Body of pancreas (tissue), 4 donors: ENCODE data around the gene ITPR2. TPM values are rescaled to one million over a fixed set of nuclear protein-coding genes. Genes with fewer than 3 reads are reported as not detected.

ENCODE experiments used
- ATAC-seq: fragments of 150-250 bp; one replicate; pipeline ENCODE4 v1.9.1; 2016
- DNase-seq, 4 donors: peaks; one replicate each; pipeline ENCODE4 v3.0.0-alpha.2; 2019
- H3K27ac ChIP-seq, 4 donors: fragments of 200-600 bp; sonication (generic); 1 replicate in 3 of 4; 2 replicates in 1 of 4; pipeline versions ENCODE4 v1.5.1 to v1.6.1; 2016 to 2019; ENCODE audit warnings: mild to moderate bottlenecking in 1 of 4, mixed read lengths in 1 of 4, moderate library complexity in 1 of 4
- H3K27me3 ChIP-seq, 2 donors: fragments of 200-600 bp; sonication (generic); one replicate each; pipeline ENCODE4 v1.6.0; 2016; ENCODE audit warnings: mild to moderate bottlenecking in 1 of 2
- H3K36me3 ChIP-seq, 2 donors: fragments of 200-600 bp; sonication (generic); replicated peaks in 1 of 2; 2 replicates each; pipeline ENCODE4 v1.5.1; 2016; ENCODE audit warnings: low read depth in 2 of 2; ENCODE audit not compliant: insufficient read depth in 1 of 2
- H3K4me1 ChIP-seq: fragments of 200-600 bp; sonication (generic); one replicate; pipeline ENCODE4 v1.6.0; 2016
- H3K4me3 ChIP-seq, 2 donors: fragments of 200-600 bp; sonication (generic); 1 replicate in 1 of 2; 2 replicates in 1 of 2; pipeline ENCODE4 v1.5.1; 2016 to 2019
- H3K9me3 ChIP-seq, 3 donors: fragments of 200-600 bp; sonication (generic); 1 replicate in 2 of 3; 2 replicates in 1 of 3; pipeline ENCODE4 v1.5.1; 2016
- CTCF ChIP-seq, 7 experiments: fragments of 450-650 bp in 4 of 7; fragments of 200-600 bp in 3 of 7; sonication (generic) in 3 of 7; IDR thresholded peaks; one replicate each; pipeline ENCODE4 v1.5.1; 2016 to 2019; ENCODE audit warnings: antibody characterized with exemption in 7 of 7
- POLR2A ChIP-seq, 3 donors: fragments of 450-650 bp; IDR thresholded peaks; one replicate each; pipeline ENCODE4 v1.6.1; 2016; ENCODE audit warnings: antibody characterized with exemption in 3 of 3, mild to moderate bottlenecking in 2 of 3
- WGBS, 2 donors: methylation state at CpG; one replicate each; pipeline ENCODE4 v1.1.5; 2017; 5-methylcytosine and 5-hydroxymethylcytosine counted together
- intact Hi-C: fragments of 100-400 bp; cut with DNase I; formaldehyde crosslinking; loops from one replicate; pipeline ENCODE4 v1.15.1; 2023
- total RNA-seq, 2 donors: library from RNA; depleted of rRNA; stranded (reverse); fragments of >200 nt; gene quantifications; one replicate each; pipeline ENCODE4 v1.1.0, GENCODE V29; 2016

Gene ITPR2
- total RNA-seq, 2 donors from 2014 or later = 37.4 to 92.9 TPM

- Histone ChIP-seq H3K27me3 (no peaks in the 10 kb centered on the region), H3K4me3 (no peak overlapping the region), H3K4me1 (no peaks in the 10 kb centered on the region), H3K9me3 (no peaks in the 10 kb centered on the region), H3K36me3 (peaks cover 0 to 4% of the 10 kb centered on the region in 2 donors), H3K27ac (no peak overlapping the region)
- TF ChIP-seq CTCF (IDR thresholded peaks at IDR 0.05) (no peak), POLR2A (IDR thresholded peaks at IDR 0.05) (no peak)
- ATAC-seq = no peak
- intact Hi-C loops = no loop called here
- DNase-seq = peak in 1 of 4 donors; percentile 30
- 72 to 100% methylated on average over 1 of the region's 1 CpG for WGBS, 2 donors
These were observed 359.7 kb downstream of the ITPR2 start for GRCh38 chr12:26473291-26473690.

- TF ChIP-seq POLR2A (IDR thresholded peaks at IDR 0.05) = no peak
- TF ChIP-seq CTCF (IDR thresholded peaks at IDR 0.05) = no peak
- Histone ChIP-seq H3K27ac (no peak overlapping the region), H3K4me1 (no peaks in the 10 kb centered on the region), H3K27me3 (no peaks in the 10 kb centered on the region), H3K36me3 (peaks cover 0 to 4% of the 10 kb centered on the region in 2 donors), H3K4me3 (no peak overlapping the region), H3K9me3 (no peaks in the 10 kb centered on the region)
- DNase-seq (peak in 1 of 4 donors; percentile 34), ATAC-seq (no peak)
- intact Hi-C loops = no loop called here
These were observed 361.4 kb downstream of the ITPR2 start for GRCh38 chr12:26471560-26471959.

DNA sequence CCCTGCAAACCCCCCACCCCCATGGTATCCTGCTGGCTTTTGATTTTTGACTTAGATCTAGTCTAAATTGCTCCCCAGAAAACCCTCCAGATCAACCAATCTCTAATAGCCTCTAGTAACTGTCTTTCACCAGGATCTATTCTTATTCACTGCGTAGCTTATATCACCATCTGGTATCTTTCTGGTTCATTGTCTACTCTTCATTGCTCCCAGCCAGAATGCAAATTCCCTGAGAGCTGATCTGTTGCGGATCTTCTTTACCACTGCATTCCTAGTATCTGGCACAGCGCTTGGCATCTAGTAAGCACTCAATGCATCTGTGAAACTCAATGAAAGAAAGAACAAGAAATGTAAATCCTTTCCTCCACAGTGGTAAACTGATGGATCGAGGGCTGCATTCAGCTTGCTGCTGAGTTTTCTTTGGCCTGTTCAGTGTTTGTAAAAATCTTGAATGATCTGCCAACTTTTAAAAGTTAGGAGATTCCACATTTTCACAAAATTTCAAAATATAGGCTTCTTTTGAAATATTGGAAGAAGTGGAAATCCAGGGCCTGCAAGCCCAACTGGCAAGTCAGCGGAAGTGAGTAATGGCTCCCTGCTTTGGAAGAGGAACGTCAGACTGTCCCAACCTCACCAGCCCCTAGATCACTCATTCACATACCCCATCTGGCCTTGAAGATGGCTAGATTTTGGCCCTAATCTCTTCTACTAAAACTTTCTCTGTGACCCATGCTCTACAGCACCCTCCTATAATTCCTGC, 363.4 kb downstream of the ITPR2 start:
- H3K4me1 ChIP-seq = no peaks in the 10 kb centered on the region
- no peaks in the 10 kb centered on the region for H3K9me3 ChIP-seq
- DNase-seq (no peak), ATAC-seq (no peak)
- 93 to 95% methylated on average over 6 of the region's 6 CpGs for WGBS, 2 donors
- H3K27me3 ChIP-seq = no peaks in the 10 kb centered on the region
- H3K27ac ChIP-seq = no peak overlapping the region
- H3K36me3 ChIP-seq = no peaks in the 10 kb centered on the region
- H3K4me3 ChIP-seq = no peak overlapping the region
- intact Hi-C loops = no loop called here
- no peak for TF ChIP-seq POLR2A (IDR thresholded peaks at IDR 0.05)
- TF ChIP-seq CTCF (IDR thresholded peaks at IDR 0.05) = no peak

- TF ChIP-seq CTCF (IDR thresholded peaks at IDR 0.05) (no peak), POLR2A (IDR thresholded peaks at IDR 0.05) (no peak)
- H3K36me3 ChIP-seq = no peaks in the 10 kb centered on the region
- intact Hi-C loops = no loop called here
- DNase-seq = no peak
- no peaks in the 10 kb centered on the region for H3K27me3 ChIP-seq
- H3K4me3 ChIP-seq = no peak overlapping the region
- WGBS, 2 donors = 90 to 94% methylated on average over 1 of the region's 1 CpG
- no peaks in the 10 kb centered on the region for H3K9me3 ChIP-seq
- no peak overlapping the region for H3K27ac ChIP-seq
- H3K4me1 ChIP-seq = no peaks in the 10 kb centered on the region
- no peak for ATAC-seq
These were observed 365.6 kb downstream of the ITPR2 start for GRCh38 chr12:26467351-26467750.

- DNase-seq = no peak
- Histone ChIP-seq H3K36me3 (no peaks in the 10 kb centered on the region), H3K4me3 (no peak overlapping the region), H3K9me3 (no peaks in the 10 kb centered on the region), H3K27me3 (no peaks in the 10 kb centered on the region), H3K27ac (no peak overlapping the region), H3K4me1 (no peaks in the 10 kb centered on the region)
- intact Hi-C loops = no loop called here
- WGBS, 2 donors = 93 to 94% methylated on average over 2 of the region's 2 CpGs
- ATAC-seq = no peak
- TF ChIP-seq CTCF (IDR thresholded peaks at IDR 0.05) = no peak
- TF ChIP-seq POLR2A (IDR thresholded peaks at IDR 0.05) = no peak
These were observed 366.3 kb downstream of the ITPR2 start for GRCh38 chr12:26466726-26467125.
